NT2/D1 (cell line): ENCODE data around the gene VSTM2L.
A peak's percentile ranks its signal among the peaks of the same experiment; 100 is the strongest.

Experiments used
- DNase-seq: peaks from one replicate; pipeline ENCODE4 v3.0.0-alpha.2; 2011; ENCODE audit warnings: low read depth, low spot score
- H3K27me3 ChIP-seq: 2 replicates; pipeline ENCODE4 v1.6.0; 2011; ENCODE audit warnings: mild to moderate bottlenecking; ENCODE audit not compliant: insufficient read length, insufficient read depth
- H3K36me3 ChIP-seq: 2 replicates; pipeline ENCODE4 v1.6.1; 2011; ENCODE audit warnings: mild to moderate bottlenecking, low read length, mixed read lengths; ENCODE audit not compliant: insufficient read depth, insufficient read length
- H3K4me1 ChIP-seq: 2 replicates; pipeline ENCODE4 v1.5.1; 2011; ENCODE audit not compliant: insufficient read depth, insufficient read length
- H3K4me3 ChIP-seq: 2 replicates; pipeline ENCODE4 v1.5.1; 2011; ENCODE audit warnings: low read depth; ENCODE audit not compliant: insufficient read length
- H3K9ac ChIP-seq: 2 replicates; pipeline ENCODE4 v1.6.0; 2011; ENCODE audit warnings: low read depth; ENCODE audit not compliant: insufficient read length
- H3K9me3 ChIP-seq: 2 replicates; pipeline ENCODE4 v1.5.1; 2011; ENCODE audit warnings: mild to moderate bottlenecking, low read length; ENCODE audit not compliant: insufficient read depth
- SUZ12 ChIP-seq: IDR thresholded peaks from 2 replicates; pipeline ENCODE4 v1.6.1; 2011; ENCODE audit not compliant: insufficient read length, insufficient read depth; ENCODE audit errors: extremely low read depth
- YY1 ChIP-seq: IDR thresholded peaks from 2 replicates; pipeline ENCODE4 v1.6.1; 2011; ENCODE audit not compliant: insufficient read length, insufficient read depth
- ZNF274 ChIP-seq: IDR thresholded peaks from 2 replicates; pipeline ENCODE4 v1.6.1; 2011; ENCODE audit warnings: mild to moderate bottlenecking, low read depth, low read length

Gene VSTM2L

DNA sequence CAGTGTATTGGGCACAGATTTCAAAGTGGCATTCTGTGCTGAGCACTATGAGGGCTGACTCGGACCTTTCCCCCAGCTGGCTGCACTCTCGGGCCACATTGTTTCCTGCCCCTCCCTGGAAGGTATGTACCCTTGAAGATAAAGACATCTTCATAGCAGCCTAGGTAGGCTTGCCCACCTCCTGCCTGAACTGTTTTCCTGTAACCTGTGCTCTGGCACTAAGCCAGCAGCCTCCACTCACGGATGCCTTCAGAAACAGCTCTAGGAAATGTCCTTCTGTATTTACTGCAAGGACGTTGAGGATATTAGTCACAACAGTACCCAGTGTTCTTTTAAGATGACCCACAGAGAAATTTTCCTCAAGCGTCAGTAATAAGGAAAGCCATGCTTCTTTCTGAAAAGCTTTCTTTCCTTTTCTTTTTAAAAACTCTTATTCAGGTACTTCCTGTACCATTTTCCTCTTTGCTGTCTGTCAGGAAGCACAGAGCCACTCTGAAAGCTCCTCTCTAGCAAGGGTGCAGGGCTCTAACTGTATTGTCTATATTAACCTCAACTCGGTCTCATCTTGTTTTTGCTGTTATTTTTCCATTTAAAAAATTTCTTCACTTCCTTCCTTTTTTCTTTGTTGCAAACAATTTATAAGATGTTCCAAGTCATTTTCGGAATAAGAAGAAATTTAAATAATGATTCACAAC is 86.8 kb downstream of the VSTM2L start:
- H3K27me3 ChIP-seq, result no peaks in the 10 kb centered on the region
- peaks cover 6% of the 10 kb centered on the region for H3K4me1 ChIP-seq
- DNase-seq, result no peak
- H3K36me3 ChIP-seq, result peaks cover 66% of the 10 kb centered on the region
- H3K9ac ChIP-seq, result no peak overlapping the region
- no peak for TF ChIP-seq SUZ12
- TF ChIP-seq YY1, result no peak
- no peak for TF ChIP-seq ZNF274
- no peak overlapping the region for H3K4me3 ChIP-seq
- no peaks in the 10 kb centered on the region for H3K9me3 ChIP-seq

DNA sequence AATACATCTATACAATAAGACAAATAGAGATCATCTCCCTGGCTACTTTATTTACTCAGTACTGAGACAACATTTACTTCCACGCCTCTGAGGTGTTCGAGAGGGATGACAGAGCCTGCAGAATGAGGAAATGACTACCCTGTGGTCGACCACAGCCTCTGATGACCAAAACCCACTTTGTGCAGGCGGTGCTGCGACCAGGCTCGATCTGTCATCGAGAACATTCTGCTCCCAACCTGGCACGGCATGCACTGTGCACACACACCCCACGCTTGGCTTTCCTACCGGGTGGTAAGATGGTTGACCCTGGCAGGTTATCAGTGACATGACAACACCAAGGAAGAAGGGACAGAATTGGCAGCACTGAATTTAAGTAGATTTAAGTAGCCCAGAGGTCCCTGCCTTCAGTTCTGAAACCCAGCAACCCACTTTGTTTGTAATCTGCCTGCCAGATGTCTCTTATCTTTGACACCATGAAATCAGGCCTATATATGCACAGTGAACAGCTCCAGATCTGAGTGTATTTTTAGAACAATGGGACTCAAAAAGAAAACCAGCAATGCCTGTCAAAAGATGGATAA is 87.7 kb downstream of the VSTM2L start:
- H3K9ac ChIP-seq, result no peak overlapping the region
- no peak overlapping the region for H3K4me3 ChIP-seq
- H3K36me3 ChIP-seq, result peaks cover 74% of the 10 kb centered on the region
- no peak for DNase-seq
- peaks cover 6% of the 10 kb centered on the region for H3K4me1 ChIP-seq
- H3K9me3 ChIP-seq, result no peaks in the 10 kb centered on the region
- H3K27me3 ChIP-seq, result no peaks in the 10 kb centered on the region
- TF ChIP-seq ZNF274 (no peak), YY1 (no peak), SUZ12 (no peak)

GRCh38 chr20:37991157-37991866 is 88.4 kb downstream of the VSTM2L start:
- Histone ChIP-seq H3K9ac (no peak overlapping the region), H3K4me3 (no peak overlapping the region), H3K36me3 (peaks cover 74% of the 10 kb centered on the region), H3K4me1 (peaks cover 6% of the 10 kb centered on the region), H3K27me3 (no peaks in the 10 kb centered on the region), H3K9me3 (no peaks in the 10 kb centered on the region)
- DNase-seq, result no peak
- TF ChIP-seq ZNF274 (no peak), YY1 (no peak), SUZ12 (no peak)

DNA sequence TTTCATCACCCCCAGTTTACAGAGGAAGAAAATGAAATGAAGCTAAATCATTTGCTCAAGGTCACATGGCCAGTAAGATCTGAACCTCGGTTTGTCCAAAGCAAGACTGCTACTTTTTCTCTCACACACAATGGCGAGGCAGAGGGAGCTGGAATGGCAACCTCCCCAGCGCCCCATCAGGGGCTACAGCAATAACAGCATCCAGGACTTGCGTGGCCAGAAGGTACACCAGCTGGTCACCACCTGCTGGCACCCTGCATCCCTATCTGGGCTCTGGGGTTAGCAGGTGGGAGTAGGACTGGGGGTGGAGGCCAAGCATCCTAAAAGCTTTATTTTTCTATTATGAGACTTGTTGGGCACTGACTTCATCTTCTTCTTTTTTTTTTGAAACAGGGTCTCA is 89.0 kb downstream of the VSTM2L start:
- Histone ChIP-seq H3K4me1 (peaks cover 6% of the 10 kb centered on the region), H3K4me3 (no peak overlapping the region), H3K27me3 (no peaks in the 10 kb centered on the region), H3K9me3 (no peaks in the 10 kb centered on the region), H3K36me3 (peaks cover 78% of the 10 kb centered on the region), H3K9ac (no peak overlapping the region)
- TF ChIP-seq SUZ12, result no peak
- no peak for DNase-seq

GRCh38 chr20:37992802-37993409 is 90.0 kb downstream of the VSTM2L start:
- no peak for TF ChIP-seq SUZ12
- Histone ChIP-seq H3K27me3 (no peaks in the 10 kb centered on the region), H3K9ac (no peak overlapping the region), H3K4me3 (no peak overlapping the region), H3K36me3 (peaks cover 83% of the 10 kb centered on the region), H3K4me1 (peaks cover 6% of the 10 kb centered on the region), H3K9me3 (no peaks in the 10 kb centered on the region)
- no peak for DNase-seq

DNA sequence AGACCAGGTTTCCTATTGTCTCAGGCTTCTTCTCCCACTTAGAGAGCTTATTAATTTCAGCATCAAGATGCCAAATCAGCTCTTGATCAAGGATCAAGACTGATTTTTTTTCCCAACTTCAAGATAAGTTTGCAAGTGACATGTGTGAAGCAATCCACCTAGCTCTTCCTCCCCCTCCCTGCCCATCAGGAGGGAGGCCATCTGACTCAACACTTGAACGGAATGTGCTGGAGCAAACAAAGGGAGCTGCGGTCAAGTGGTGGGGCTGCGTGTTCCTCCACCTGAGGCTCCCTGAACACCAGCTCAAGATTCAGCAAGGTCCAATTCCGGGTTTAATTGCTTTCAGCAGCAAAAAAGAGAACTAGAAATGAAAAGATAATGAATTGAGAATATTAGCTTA is 91.6 kb downstream of the VSTM2L start:
- H3K27me3 ChIP-seq, result no peaks in the 10 kb centered on the region
- peak; percentile 23 for DNase-seq
- peaks cover 6% of the 10 kb centered on the region for H3K4me1 ChIP-seq
- H3K36me3 ChIP-seq, result peaks cover 84% of the 10 kb centered on the region
- TF ChIP-seq YY1, result no peak
- TF ChIP-seq ZNF274, result no peak
- TF ChIP-seq SUZ12, result no peak
- H3K4me3 ChIP-seq, result no peak overlapping the region
- no peak overlapping the region for H3K9ac ChIP-seq
- no peaks in the 10 kb centered on the region for H3K9me3 ChIP-seq
